K562 (cell line): Measurements from ENCODE around the gene XPNPEP1. TPM values are rescaled to one million over a fixed set of nuclear protein-coding genes. Genes with fewer than 3 reads are reported as not detected.

ENCODE experiments used
- ATAC-seq: fragments of 200-7000 bp; cut with Tn5 transposase; 3 replicates; pipeline ENCODE4 v1.9.1; 2020; ENCODE audit warnings: moderate library complexity
- BruUV-seq: library from RNA; stranded (reverse); fragments of 400-500 nt; replicated peaks from 2 replicates; lab custom pipeline; 2021; lab: Mats Ljungman, UMichigan
- CTCF ChIA-PET: fragments of 300-600 bp; formaldehyde crosslinking; extraction: SDS; loops from one replicate; lab custom pipeline; 2021; ENCODE audit warnings: low intra/inter-chr PET ratio; lab: Yijun Ruan, JAX
- POLR2A ChIA-PET: fragments of 300-600, 350-650 bp; sonication (Branson Sonifier 250); formaldehyde crosslinking; extraction: SDS; loops from one replicate; lab custom pipeline; 2021; ENCODE audit warnings: antibody characterized with exemption, inconsistent platforms; lab: Yijun Ruan, JAX
- DNase-seq, 4 experiments: peaks; one replicate each; pipeline versions ENCODE4 v3.0.0 to v3.0.0-alpha.2; 2011 to 2018; ENCODE audit warnings: low spot score in 3 of 4, mixed read lengths in 3 of 4; ENCODE audit errors: extremely low read depth in 1 of 4
- FAIRE-seq: peaks from 2 replicates; lab custom pipeline; 2011; peaks lifted over from hg19 to GRCh38; lab: Jason Lieb, UNC
- H2AFZ ChIP-seq: 2 replicates; pipeline ENCODE4 v1.6.0; 2011; ENCODE audit warnings: low read depth, low read length, control low read depth, inconsistent platforms
- H3K27ac ChIP-seq: fragments of 200-600 bp; 3 replicates; pipeline ENCODE4 v1.8.0; 2011; ENCODE audit warnings: low read depth, mild to moderate bottlenecking, control low read depth, inconsistent platforms, low read length, moderate library complexity, mixed read lengths; ENCODE audit errors: extremely low read depth
- H3K27me3 ChIP-seq, 2 experiments: fragments of 300-600 bp in 1 of 2; 2 replicates in 1 of 2; 3 replicates in 1 of 2; pipeline versions ENCODE4 v1.6.0 to v1.8.0; 2011; ENCODE audit warnings: inconsistent platforms in 2 of 2, low read length in 2 of 2, mild to moderate bottlenecking in 1 of 2, mixed read lengths in 1 of 2, moderate library complexity in 1 of 2; ENCODE audit not compliant: control insufficient read depth in 2 of 2, insufficient read depth in 2 of 2
- H3K36me3 ChIP-seq: fragments of 300-600 bp; 3 replicates; pipeline ENCODE4 v1.8.0; 2011; ENCODE audit warnings: mild to moderate bottlenecking, low read length, inconsistent platforms; ENCODE audit not compliant: control insufficient read depth, insufficient read depth
- H3K4me1 ChIP-seq, 2 experiments: fragments of 200-600 bp in 1 of 2; replicated peaks in 1 of 2; 2 replicates in 1 of 2; 3 replicates in 1 of 2; pipeline versions ENCODE4 v1.5.1 to v1.8.0; 2011; ENCODE audit warnings: inconsistent platforms in 2 of 2, low read length in 2 of 2, mild to moderate bottlenecking in 1 of 2, mixed read lengths in 1 of 2, moderate library complexity in 1 of 2; ENCODE audit not compliant: control insufficient read depth in 2 of 2, insufficient read depth in 2 of 2
- H3K4me2 ChIP-seq: 2 replicates; pipeline ENCODE4 v1.6.1; 2011; ENCODE audit warnings: low read length, control low read depth, inconsistent platforms, mixed read lengths; ENCODE audit not compliant: insufficient read depth
- H3K4me3 ChIP-seq: fragments of 200-600 bp; sonication (generic), shearing (Covaris generic); 2 replicates; pipeline ENCODE4 v1.5.1; 2016; ENCODE audit warnings: control low read depth, inconsistent platforms
- H3K79me2 ChIP-seq: fragments of 200-600 bp; 3 replicates; pipeline ENCODE4 v1.8.0; 2011; ENCODE audit warnings: low read length, inconsistent platforms; ENCODE audit not compliant: control insufficient read depth, insufficient read depth
- H3K9ac ChIP-seq, 2 experiments: 2 replicates each; pipeline versions ENCODE4 v1.6.0 to v1.6.1; 2011; ENCODE audit warnings: low read depth in 2 of 2, low read length in 2 of 2, control low read depth in 1 of 2, inconsistent platforms in 1 of 2, mild to moderate bottlenecking in 1 of 2, mixed read lengths in 1 of 2; ENCODE audit not compliant: insufficient read depth in 1 of 2
- H3K9me1 ChIP-seq: one replicate; pipeline ENCODE4 v1.6.0; 2011; ENCODE audit warnings: inconsistent platforms, mild to moderate bottlenecking, low read length, moderate library complexity; ENCODE audit not compliant: control insufficient read depth, insufficient read depth
- H3K9me3 ChIP-seq: replicated peaks from 2 replicates; pipeline ENCODE4 v1.5.1; 2011; ENCODE audit warnings: low read depth, low read length, inconsistent platforms; ENCODE audit not compliant: control insufficient read depth, insufficient read depth
- H4K20me1 ChIP-seq: replicated peaks from 2 replicates; pipeline ENCODE4 v1.6.1; 2011; ENCODE audit warnings: low read length, inconsistent platforms, mixed read lengths; ENCODE audit not compliant: control insufficient read depth, insufficient read depth
- FOSL1 ChIP-seq: fragments of 200-800 bp; sonication (Bioruptor generic); conservative IDR thresholded peaks from 2 replicates; pipeline ENCODE4 v1.6.1; 2016; ENCODE audit warnings: missing genetic modification characterization, missing compliant biosample characterization
- JUND ChIP-seq, 2 experiments: IDR thresholded peaks; 2 replicates in 1 of 2; 3 replicates in 1 of 2; pipeline ENCODE4 v1.6.1; 2011; ENCODE audit warnings: borderline replicate concordance in 2 of 2, low read depth in 2 of 2, low read length in 2 of 2, improper control_type of control experiment in 1 of 2, missing biosample characterization in 1 of 2, missing genetic modification characterization in 1 of 2, missing genetic modification reagents in 1 of 2
- MTA1 ChIP-seq: fragments of 450-650 bp; IDR thresholded peaks from 2 replicates; pipeline ENCODE4 v1.6.1; 2017; ENCODE audit warnings: borderline replicate concordance
- POU5F1 ChIP-seq: fragments of 150-350 bp; IDR thresholded peaks from 2 replicates; pipeline ENCODE4 v1.6.1; 2014; ENCODE audit warnings: borderline replicate concordance, low read length, low read depth, mild to moderate bottlenecking; ENCODE audit not compliant: partially characterized antibody
- WGBS: fragments of 100-300 bp; shearing (Covaris generic); methylation state at CpG from one replicate; pipeline ENCODE4 v1.1.6; 2016; ENCODE audit warnings: low coverage, mixed read lengths; ENCODE audit not compliant: insufficient coverage; ENCODE audit errors: missing lambda C conversion rate; 5-methylcytosine and 5-hydroxymethylcytosine counted together
- in situ Hi-C: fragments of 300-500 bp; cut with MboI; formaldehyde crosslinking; loops from 4 replicates; pipeline ENCODE4 v1.15.0; 2018; ENCODE audit warnings: inconsistent platforms, mixed read lengths
- intact Hi-C: fragments of 100-400 bp; cut with micrococcal nuclease; formaldehyde crosslinking; loops from 2 replicates; pipeline ENCODE4 v1.14.2; 2022
- polyA plus RNA-seq, 8 experiments: library from polyadenylated mRNA; depleted of rRNA in 4 of 8; stranded (reverse) in 5 of 8; unstranded in 3 of 8; fragments of >200 nt; fragmentation: Nextera tagmentation in 2 of 8; fragmentation: Illumina TruSeq in 1 of 8; extraction: Ambion mirVana in 2 of 8; extraction: Trizol in 1 of 8; gene quantifications; 2 replicates each; pipeline versions ENCODE4 v1.2.1 to v1.2.3, GENCODE V29; 2011 to 2014; ENCODE audit warnings: inconsistent platforms in 1 of 8, missing spikeins in 1 of 8
- total RNA-seq, 7 experiments: library from RNA; depleted of rRNA in 6 of 7; stranded (reverse); fragments of >200 nt in 6 of 7; fragmentation: Illumina TruSeq in 2 of 7; extraction: Trizol in 2 of 7; gene quantifications; 2 replicates each; pipeline versions ENCODE4 v1.2.1 to v1.2.3, GENCODE V29; 2011 to 2021; ENCODE audit warnings: low replicate concordance in 1 of 7
- TF ChIP-seq, protein P1 (sequence below): fragments of 150-350 bp; IDR thresholded peaks from 2 replicates; pipeline ENCODE4 v1.6.1; 2014; ENCODE audit warnings: low read depth, mild to moderate bottlenecking, low read length, borderline replicate concordance

Gene XPNPEP1
- total and polyA plus RNA-seq, 9 of the 15 experiments (the other 6 are each of a cell fraction or from before 2014, with no cell fraction given): 24.2 to 93.5 (median 40.1) TPM

DNA sequence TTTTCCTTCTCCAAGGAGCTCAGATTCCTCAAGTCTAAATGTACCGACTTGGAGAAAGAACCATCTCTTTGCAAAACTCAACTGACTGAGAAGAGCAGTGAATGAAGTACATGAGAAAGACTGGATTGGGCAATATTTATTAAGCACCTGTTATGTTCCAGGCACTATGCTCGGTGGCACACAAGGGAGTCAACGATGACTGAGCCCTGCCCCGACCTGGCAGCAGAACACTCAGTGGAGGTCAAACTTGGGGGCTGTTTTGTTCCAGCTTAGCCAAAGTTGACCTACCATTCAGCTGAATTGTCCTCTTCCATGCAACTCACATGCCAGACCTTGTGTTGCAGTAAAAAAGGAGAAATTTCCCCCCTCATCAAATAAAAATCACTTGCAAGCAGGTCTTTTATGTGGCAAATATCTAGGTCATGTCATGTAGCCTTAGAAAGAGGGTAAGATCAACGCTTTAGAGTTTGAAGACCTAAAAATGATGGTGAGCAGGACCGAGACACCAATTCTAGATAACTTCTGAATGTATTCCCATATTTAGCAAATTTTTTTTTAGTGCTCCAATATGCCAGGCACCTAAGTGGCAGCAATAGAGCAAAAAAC is 14.3 kb upstream of the XPNPEP1 start:
- Histone ChIP-seq H3K9ac (no peak overlapping the region), H3K36me3 (no peaks in the 10 kb centered on the region), H3K4me1 (peaks cover 0 to 7% of the 10 kb centered on the region in 2 experiments; a peak in 3 of 5 replicates), H3K79me2 (no peaks in the 10 kb centered on the region), H3K4me3 (no peak overlapping the region), H4K20me1 (no peaks in the 10 kb centered on the region), H2AFZ (no peak overlapping the region), H3K4me2 (no peak overlapping the region), H3K9me3 (no peaks in the 10 kb centered on the region), H3K27me3 (no peaks in the 10 kb centered on the region), H3K27ac (no peak overlapping the region), H3K9me1 (no peaks in the 10 kb centered on the region)
- ChIA-PET CTCF (no interaction called here), POLR2A (interaction anchor here (0.7 to 1.4 kb wide), 2 partner anchors 9 to 39 kb away, joined by 3 read pairs; no protein-coding TSS in a partner anchor)
- WGBS: 3% methylated on average over 4 of the region's 6 CpGs
- TF ChIP-seq POU5F1 (no peak), FOSL1 (tag) (no peak), JUND (IDR thresholded peaks at IDR 0.05; ENCODE audit: borderline replicate concordance, low read depth, low read length) (no peak), JUND (tag; IDR thresholded peaks at IDR 0.05; ENCODE audit: borderline replicate concordance, low read depth, low read length) (no peak), MTA1 (no peak)
- TF ChIP-seq, protein P1, sequence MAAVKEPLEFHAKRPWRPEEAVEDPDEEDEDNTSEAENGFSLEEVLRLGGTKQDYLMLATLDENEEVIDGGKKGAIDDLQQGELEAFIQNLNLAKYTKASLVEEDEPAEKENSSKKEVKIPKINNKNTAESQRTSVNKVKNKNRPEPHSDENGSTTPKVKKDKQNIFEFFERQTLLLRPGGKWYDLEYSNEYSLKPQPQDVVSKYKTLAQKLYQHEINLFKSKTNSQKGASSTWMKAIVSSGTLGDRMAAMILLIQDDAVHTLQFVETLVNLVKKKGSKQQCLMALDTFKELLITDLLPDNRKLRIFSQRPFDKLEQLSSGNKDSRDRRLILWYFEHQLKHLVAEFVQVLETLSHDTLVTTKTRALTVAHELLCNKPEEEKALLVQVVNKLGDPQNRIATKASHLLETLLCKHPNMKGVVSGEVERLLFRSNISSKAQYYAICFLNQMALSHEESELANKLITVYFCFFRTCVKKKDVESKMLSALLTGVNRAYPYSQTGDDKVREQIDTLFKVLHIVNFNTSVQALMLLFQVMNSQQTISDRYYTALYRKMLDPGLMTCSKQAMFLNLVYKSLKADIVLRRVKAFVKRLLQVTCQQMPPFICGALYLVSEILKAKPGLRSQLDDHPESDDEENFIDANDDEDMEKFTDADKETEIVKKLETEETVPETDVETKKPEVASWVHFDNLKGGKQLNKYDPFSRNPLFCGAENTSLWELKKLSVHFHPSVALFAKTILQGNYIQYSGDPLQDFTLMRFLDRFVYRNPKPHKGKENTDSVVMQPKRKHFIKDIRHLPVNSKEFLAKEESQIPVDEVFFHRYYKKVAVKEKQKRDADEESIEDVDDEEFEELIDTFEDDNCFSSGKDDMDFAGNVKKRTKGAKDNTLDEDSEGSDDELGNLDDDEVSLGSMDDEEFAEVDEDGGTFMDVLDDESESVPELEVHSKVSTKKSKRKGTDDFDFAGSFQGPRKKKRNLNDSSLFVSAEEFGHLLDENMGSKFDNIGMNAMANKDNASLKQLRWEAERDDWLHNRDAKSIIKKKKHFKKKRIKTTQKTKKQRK: no peak
- intact Hi-C loops (no loop called here), in situ Hi-C loops (no loop called here)
- ATAC-seq: no peak
- no TSS peak for BruUV-seq
- no peak for DNase-seq
- no peak for FAIRE-seq
